MM.1S (cell line): ENCODE data around the gene PROK2.

Source experiments
- DNase-seq: peaks from one replicate; pipeline ENCODE4 v3.0.0-alpha.2; 2015
- H2AFZ ChIP-seq: fragments of 300-600 bp; sonication (generic); 2 replicates; pipeline ENCODE4 v1.6.0; 2016; ENCODE audit warnings: antibody characterized with exemption, low read length
- H3F3A ChIP-seq: fragments of 300-600 bp; sonication (generic); 2 replicates; pipeline ENCODE4 v1.6.1; 2016; ENCODE audit warnings: mild to moderate bottlenecking, antibody characterized with exemption, low read length, moderate library complexity, mixed read lengths; ENCODE audit not compliant: insufficient read depth
- H3K27ac ChIP-seq: fragments of 300-600 bp; sonication (generic); 2 replicates; pipeline ENCODE4 v1.5.1; 2016; ENCODE audit warnings: mild to moderate bottlenecking, low read length
- H3K27me3 ChIP-seq: fragments of 300-600 bp; sonication (generic); replicated peaks from 2 replicates; pipeline ENCODE4 v1.6.0; 2016; ENCODE audit warnings: low read length; ENCODE audit not compliant: insufficient read depth
- H3K36me3 ChIP-seq: fragments of 300-600 bp; sonication (generic); replicated peaks from 2 replicates; pipeline ENCODE4 v1.6.1; 2016; ENCODE audit warnings: mild to moderate bottlenecking, low read length, mixed read lengths; ENCODE audit not compliant: insufficient read depth
- H3K4me1 ChIP-seq: fragments of 300-600 bp; sonication (generic); 2 replicates; pipeline ENCODE4 v1.6.1; 2016; ENCODE audit warnings: low read length, mixed read lengths
- H3K4me2 ChIP-seq: fragments of 300-600 bp; sonication (generic); 2 replicates; pipeline ENCODE4 v1.6.0; 2016; ENCODE audit warnings: low read depth, low read length
- H3K4me3 ChIP-seq: fragments of 300-600 bp; sonication (generic); 2 replicates; pipeline ENCODE4 v1.5.1; 2016; ENCODE audit warnings: low read length, mixed read lengths
- H3K79me2 ChIP-seq: fragments of 300-600 bp; sonication (generic); 2 replicates; pipeline ENCODE4 v1.6.1; 2016; ENCODE audit warnings: mixed run types, low read length, mixed read lengths
- H3K9ac ChIP-seq: fragments of 300-600 bp; sonication (generic); 2 replicates; pipeline ENCODE4 v1.6.1; 2016; ENCODE audit warnings: low read length, mixed read lengths
- H3K9me2 ChIP-seq: fragments of 300-600 bp; sonication (generic); replicated peaks from 2 replicates; pipeline ENCODE4 v1.6.1; 2016; ENCODE audit warnings: mild to moderate bottlenecking, low read length, mixed read lengths; ENCODE audit not compliant: insufficient read depth
- H3K9me3 ChIP-seq: fragments of 300-600 bp; sonication (generic); replicated peaks from 2 replicates; pipeline ENCODE4 v1.6.1; 2016; ENCODE audit warnings: mild to moderate bottlenecking, low read length, mixed read lengths; ENCODE audit not compliant: insufficient read depth
- H4K20me1 ChIP-seq: fragments of 300-600 bp; sonication (generic); 2 replicates; pipeline ENCODE4 v1.6.1; 2016; ENCODE audit warnings: mild to moderate bottlenecking, low read length, moderate library complexity, mixed read lengths; ENCODE audit not compliant: insufficient read depth
- EZH2 ChIP-seq: fragments of 300-600 bp; sonication (generic); optimal IDR thresholded peaks from 2 replicates; pipeline ENCODE3; 2017; ENCODE audit warnings: low read depth, mild to moderate bottlenecking, antibody characterized with exemption, low read length, mixed read lengths
- EZH2phosphoT487 ChIP-seq: fragments of 300-600 bp; sonication (generic); IDR thresholded peaks from 2 replicates; pipeline ENCODE4 v1.6.1; 2018; ENCODE audit warnings: antibody characterized with exemption, low read length
- TF ChIP-seq, protein P1 (sequence below): fragments of 300-600 bp; sonication (generic); IDR thresholded peaks from 2 replicates; pipeline ENCODE4 v1.5.1; 2016; ENCODE audit warnings: antibody characterized with exemption, low read length, mixed read lengths

PROK2 gene

DNA sequence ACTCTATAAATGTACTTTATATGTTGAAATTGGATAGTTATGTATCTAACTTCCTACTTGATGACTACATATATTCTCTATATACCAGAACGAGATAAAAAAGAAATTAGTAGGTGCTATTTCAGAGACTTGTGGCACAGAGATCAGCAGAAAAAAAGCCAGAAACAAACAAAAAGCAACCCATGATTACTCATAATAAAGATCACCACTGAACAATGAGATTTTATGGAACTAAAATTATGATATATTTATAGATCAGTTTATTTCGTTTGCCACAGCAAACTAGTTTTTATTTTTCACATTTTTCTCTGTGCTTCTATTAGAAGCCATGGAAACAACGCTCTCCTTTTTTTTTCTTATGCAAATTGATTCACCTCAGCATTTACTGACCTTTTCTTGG lies 15.1 kb upstream of the PROK2 start:
- H3K4me3 ChIP-seq = no peak overlapping the region
- H4K20me1 ChIP-seq = no peaks in the 10 kb centered on the region
- no peaks in the 10 kb centered on the region for H3K79me2 ChIP-seq
- no peaks in the 10 kb centered on the region for H3K9me2 ChIP-seq
- H3K36me3 ChIP-seq = no peaks in the 10 kb centered on the region
- H3K4me2 ChIP-seq = no peak overlapping the region
- H3F3A ChIP-seq = no peaks in the 10 kb centered on the region
- no peaks in the 10 kb centered on the region for H3K4me1 ChIP-seq
- no peak overlapping the region for H2AFZ ChIP-seq
- no peak overlapping the region for H3K27ac ChIP-seq
- TF ChIP-seq EZH2 = no peak
- TF ChIP-seq EZH2phosphoT487 = no peak
- TF ChIP-seq, protein P1, sequence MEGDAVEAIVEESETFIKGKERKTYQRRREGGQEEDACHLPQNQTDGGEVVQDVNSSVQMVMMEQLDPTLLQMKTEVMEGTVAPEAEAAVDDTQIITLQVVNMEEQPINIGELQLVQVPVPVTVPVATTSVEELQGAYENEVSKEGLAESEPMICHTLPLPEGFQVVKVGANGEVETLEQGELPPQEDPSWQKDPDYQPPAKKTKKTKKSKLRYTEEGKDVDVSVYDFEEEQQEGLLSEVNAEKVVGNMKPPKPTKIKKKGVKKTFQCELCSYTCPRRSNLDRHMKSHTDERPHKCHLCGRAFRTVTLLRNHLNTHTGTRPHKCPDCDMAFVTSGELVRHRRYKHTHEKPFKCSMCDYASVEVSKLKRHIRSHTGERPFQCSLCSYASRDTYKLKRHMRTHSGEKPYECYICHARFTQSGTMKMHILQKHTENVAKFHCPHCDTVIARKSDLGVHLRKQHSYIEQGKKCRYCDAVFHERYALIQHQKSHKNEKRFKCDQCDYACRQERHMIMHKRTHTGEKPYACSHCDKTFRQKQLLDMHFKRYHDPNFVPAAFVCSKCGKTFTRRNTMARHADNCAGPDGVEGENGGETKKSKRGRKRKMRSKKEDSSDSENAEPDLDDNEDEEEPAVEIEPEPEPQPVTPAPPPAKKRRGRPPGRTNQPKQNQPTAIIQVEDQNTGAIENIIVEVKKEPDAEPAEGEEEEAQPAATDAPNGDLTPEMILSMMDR = no peak
- no peak overlapping the region for H3K9ac ChIP-seq
- no peaks in the 10 kb centered on the region for H3K9me3 ChIP-seq
- no peak for DNase-seq
- no peaks in the 10 kb centered on the region for H3K27me3 ChIP-seq

GRCh38 chr3:71797455-71797854 lies 12.5 kb upstream of the PROK2 start:
- H4K20me1 ChIP-seq = no peaks in the 10 kb centered on the region
- H3K9ac ChIP-seq = no peak overlapping the region
- H3K9me3 ChIP-seq = no peaks in the 10 kb centered on the region
- no peaks in the 10 kb centered on the region for H3K4me1 ChIP-seq
- no peak overlapping the region for H3K4me2 ChIP-seq
- no peak for TF ChIP-seq EZH2phosphoT487
- TF ChIP-seq EZH2 = no peak
- TF ChIP-seq, protein P1 = no peak
- no peak overlapping the region for H3K27ac ChIP-seq
- no peak overlapping the region for H2AFZ ChIP-seq
- no peaks in the 10 kb centered on the region for H3K9me2 ChIP-seq
- H3K36me3 ChIP-seq = no peaks in the 10 kb centered on the region
- DNase-seq = no peak
- no peak overlapping the region for H3K4me3 ChIP-seq
- no peaks in the 10 kb centered on the region for H3F3A ChIP-seq
- H3K79me2 ChIP-seq = no peaks in the 10 kb centered on the region
- H3K27me3 ChIP-seq = no peaks in the 10 kb centered on the region

DNA sequence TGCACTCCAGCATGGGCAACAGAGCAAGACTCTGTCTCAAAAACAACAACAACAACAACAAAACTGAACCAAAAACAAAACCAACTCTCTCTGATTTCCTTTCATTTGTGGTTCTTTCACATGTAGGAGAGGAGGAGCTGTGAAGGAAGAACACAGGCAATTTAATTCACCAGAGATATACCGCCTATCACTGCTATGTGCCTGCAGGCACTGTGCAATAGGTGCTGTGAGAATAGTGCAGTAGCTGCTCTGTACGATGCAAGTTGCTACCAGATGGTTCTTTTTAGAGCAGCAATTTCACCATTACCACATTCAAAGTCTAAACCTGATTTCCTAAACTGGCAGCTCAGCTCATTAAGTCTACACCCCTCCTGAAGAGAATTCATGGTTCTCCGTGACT lies 11.3 kb upstream of the PROK2 start:
- TF ChIP-seq EZH2 (no peak), EZH2phosphoT487 (no peak)
- TF ChIP-seq, protein P1 = no peak
- H3K36me3 ChIP-seq = no peaks in the 10 kb centered on the region
- no peak overlapping the region for H3K27ac ChIP-seq
- no peak overlapping the region for H3K4me2 ChIP-seq
- no peak for DNase-seq
- no peaks in the 10 kb centered on the region for H3F3A ChIP-seq
- H3K9ac ChIP-seq = no peak overlapping the region
- no peaks in the 10 kb centered on the region for H3K9me2 ChIP-seq
- no peaks in the 10 kb centered on the region for H3K9me3 ChIP-seq
- H2AFZ ChIP-seq = no peak overlapping the region
- H3K4me3 ChIP-seq = no peak overlapping the region
- no peaks in the 10 kb centered on the region for H3K27me3 ChIP-seq
- no peaks in the 10 kb centered on the region for H3K79me2 ChIP-seq
- H3K4me1 ChIP-seq = no peaks in the 10 kb centered on the region
- no peaks in the 10 kb centered on the region for H4K20me1 ChIP-seq

DNA sequence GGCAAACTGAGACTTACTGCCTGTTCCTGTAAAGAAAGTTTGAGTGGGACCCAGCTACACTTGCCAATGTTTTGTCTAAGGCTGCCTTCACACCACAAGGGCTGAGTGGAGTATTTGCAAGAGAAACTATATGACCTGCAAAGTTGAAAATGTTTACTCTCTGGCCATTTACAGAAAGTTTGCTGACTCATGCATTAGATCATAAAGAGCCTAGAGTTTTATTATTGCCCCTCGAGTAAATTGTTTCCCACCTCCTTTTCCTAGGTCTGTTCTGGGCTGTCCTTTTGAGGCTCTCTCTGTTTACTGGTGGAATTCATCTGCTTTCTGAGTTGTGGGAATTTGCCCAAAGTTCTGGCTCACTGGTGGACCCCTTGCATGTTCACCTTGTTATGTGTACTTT lies 6.7 kb upstream of the PROK2 start:
- no peak for DNase-seq
- H4K20me1 ChIP-seq = no peaks in the 10 kb centered on the region
- no peak overlapping the region for H2AFZ ChIP-seq
- no peaks in the 10 kb centered on the region for H3K79me2 ChIP-seq
- H3K9me2 ChIP-seq = no peaks in the 10 kb centered on the region
- H3F3A ChIP-seq = no peaks in the 10 kb centered on the region
- H3K9ac ChIP-seq = no peak overlapping the region
- H3K4me1 ChIP-seq = no peaks in the 10 kb centered on the region
- no peak overlapping the region for H3K4me3 ChIP-seq
- H3K9me3 ChIP-seq = no peaks in the 10 kb centered on the region
- TF ChIP-seq, protein P1 = no peak
- TF ChIP-seq EZH2phosphoT487 (no peak), EZH2 (no peak)
- H3K36me3 ChIP-seq = no peaks in the 10 kb centered on the region
- no peaks in the 10 kb centered on the region for H3K27me3 ChIP-seq
- no peak overlapping the region for H3K4me2 ChIP-seq
- H3K27ac ChIP-seq = no peak overlapping the region
